ENCODE data around the gene FLAD1. TPM values are rescaled to one million over a fixed set of nuclear protein-coding genes. Genes with fewer than 3 reads are reported as not detected.
A peak's percentile ranks its signal among the peaks of the same experiment; 100 is the strongest.

The FLAD1 gene
- total and polyA plus RNA-seq, 2 experiments from 2014 or later: 74.5 to 75.0 TPM

GRCh38 chr1:154941333-154942013, 41.7 kb upstream of the FLAD1 start:
- H3K9me2 ChIP-seq (ENCODE audit: insufficient read depth): no peaks in the 10 kb centered on the region
- Mint-ChIP-seq H3K27ac (no peak overlapping the region; the same call in 1 of the 2 replicates), H3K4me3 (no peak overlapping the region), H3K9me3 (peaks cover under 1% of the 10 kb centered on the region; the same call in 1 of the 3 replicates), H3K36me3 (ENCODE audit: low read depth) (no peaks in the 10 kb centered on the region; the same call in 1 of the 3 replicates), H3K4me1 (peaks cover 29% of the 10 kb centered on the region), H3K27me3 (ENCODE audit: insufficient read depth, low read depth, poor library complexity) (peaks cover 27% of the 10 kb centered on the region)
- H3K4me3 ChIP-seq: no peak overlapping the region
- H3F3A ChIP-seq (replicated peaks; ENCODE audit: low read depth): peaks cover 10% of the 10 kb centered on the region
- no peaks in the 10 kb centered on the region for H3K79me2 ChIP-seq (replicated peaks; ENCODE audit: insufficient read depth)
- no peak overlapping the region for H2AFZ ChIP-seq
- H3K4me2 ChIP-seq: no peak overlapping the region
- no peaks in the 10 kb centered on the region for H3K27me3 ChIP-seq (ENCODE audit: insufficient read depth)
- H3K4me1 ChIP-seq (ENCODE audit: insufficient read depth): peaks cover 14% of the 10 kb centered on the region
- no peaks in the 10 kb centered on the region for H3K36me3 ChIP-seq (ENCODE audit: insufficient read depth)
- H3K27ac ChIP-seq (ENCODE audit: low read depth): no peak overlapping the region
- peak; percentile 66 for DNase-seq (ENCODE audit: low spot score)
- no peaks in the 10 kb centered on the region for H4K20me1 ChIP-seq (replicated peaks; ENCODE audit: insufficient read depth)
- no peak for ATAC-seq
- TF ChIP-seq ZNF114 (CRISPR knock-in tag; IDR thresholded peaks at IDR 0.05): no peak
- TF ChIP-seq POLR2AphosphoS5 (IDR thresholded peaks at IDR 0.05; ENCODE audit: low read depth): no peak
- no peak for TF ChIP-seq EZH2phosphoT487 (IDR thresholded peaks at IDR 0.05; ENCODE audit: unreplicated experiment)
- TF ChIP-seq ZNF331 (CRISPR knock-in tag; IDR thresholded peaks at IDR 0.05; ENCODE audit: low read depth): no peak
- no peak for TF ChIP-seq EZH2 (IDR thresholded peaks at IDR 0.05; ENCODE audit: low read depth, unreplicated experiment)
- TF ChIP-seq, protein P1, sequence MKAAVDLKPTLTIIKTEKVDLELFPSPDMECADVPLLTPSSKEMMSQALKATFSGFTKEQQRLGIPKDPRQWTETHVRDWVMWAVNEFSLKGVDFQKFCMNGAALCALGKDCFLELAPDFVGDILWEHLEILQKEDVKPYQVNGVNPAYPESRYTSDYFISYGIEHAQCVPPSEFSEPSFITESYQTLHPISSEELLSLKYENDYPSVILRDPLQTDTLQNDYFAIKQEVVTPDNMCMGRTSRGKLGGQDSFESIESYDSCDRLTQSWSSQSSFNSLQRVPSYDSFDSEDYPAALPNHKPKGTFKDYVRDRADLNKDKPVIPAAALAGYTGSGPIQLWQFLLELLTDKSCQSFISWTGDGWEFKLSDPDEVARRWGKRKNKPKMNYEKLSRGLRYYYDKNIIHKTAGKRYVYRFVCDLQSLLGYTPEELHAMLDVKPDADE (IDR thresholded peaks at IDR 0.05): no peak
- no peak for TF ChIP-seq NANOG (IDR thresholded peaks at IDR 0.05; ENCODE audit: borderline replicate concordance)
- no peak for TF ChIP-seq CREB1 (CRISPR knock-in tag; IDR thresholded peaks at IDR 0.05; ENCODE audit: low read depth)

DNA sequence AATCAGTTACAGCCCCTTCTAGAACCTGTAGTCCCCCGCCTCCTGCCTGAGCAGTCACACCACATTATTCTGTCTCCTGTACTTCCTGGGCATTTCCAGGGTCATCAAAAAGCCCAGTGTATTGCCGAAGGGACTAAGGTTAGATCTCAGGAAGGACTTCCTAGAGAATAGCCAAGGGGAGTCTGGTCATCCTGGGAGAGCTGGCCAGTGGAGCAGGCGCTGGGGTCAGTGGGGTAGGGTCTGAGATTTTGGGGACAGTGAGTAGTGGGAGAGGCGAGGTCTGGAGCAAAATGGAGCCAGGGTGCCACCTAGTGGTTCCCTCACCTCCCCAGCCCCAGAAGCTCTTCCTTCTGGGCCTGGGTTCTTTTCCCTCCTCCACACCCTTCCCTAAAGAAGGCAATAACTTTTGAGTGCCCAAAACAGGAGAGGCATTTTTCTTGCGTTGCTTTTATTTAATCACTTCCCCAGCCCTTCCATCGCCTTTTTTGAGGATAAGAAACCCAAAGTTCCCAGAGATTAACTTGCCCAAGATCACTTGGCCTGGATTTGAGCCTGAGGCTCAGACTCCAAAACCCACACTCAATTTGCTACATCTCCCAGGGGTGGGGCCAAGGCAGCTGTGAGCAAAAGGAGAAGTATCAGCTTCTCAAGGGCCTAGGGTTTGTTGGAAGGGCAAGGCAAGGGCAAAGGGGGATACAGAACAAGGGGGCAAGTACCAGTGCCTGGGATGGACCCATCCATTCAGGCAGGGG, 39.3 kb upstream of the FLAD1 start:
- peaks cover 18% of the 10 kb centered on the region for H3K27me3 Mint-ChIP-seq (ENCODE audit: insufficient read depth, low read depth, poor library complexity)
- peaks cover 21% of the 10 kb centered on the region for H3K4me1 Mint-ChIP-seq
- no peaks in the 10 kb centered on the region for H3F3A ChIP-seq (replicated peaks; ENCODE audit: low read depth)
- peaks cover 6% of the 10 kb centered on the region for H3K4me1 ChIP-seq (ENCODE audit: insufficient read depth)
- no peaks in the 10 kb centered on the region; the same call in 1 of the 3 replicates for H3K36me3 Mint-ChIP-seq (ENCODE audit: low read depth)
- no peak overlapping the region; the same call in 1 of the 2 replicates for H3K4me2 ChIP-seq
- peak; percentile 79 for DNase-seq (ENCODE audit: low spot score)
- peak; percentile 86 for ATAC-seq
- TF ChIP-seq EZH2 (IDR thresholded peaks at IDR 0.05; ENCODE audit: low read depth, unreplicated experiment): no peak
- no peak for TF ChIP-seq JUNB (IDR thresholded peaks at IDR 0.05; ENCODE audit: unreplicated experiment)
- TF ChIP-seq, protein P2, sequence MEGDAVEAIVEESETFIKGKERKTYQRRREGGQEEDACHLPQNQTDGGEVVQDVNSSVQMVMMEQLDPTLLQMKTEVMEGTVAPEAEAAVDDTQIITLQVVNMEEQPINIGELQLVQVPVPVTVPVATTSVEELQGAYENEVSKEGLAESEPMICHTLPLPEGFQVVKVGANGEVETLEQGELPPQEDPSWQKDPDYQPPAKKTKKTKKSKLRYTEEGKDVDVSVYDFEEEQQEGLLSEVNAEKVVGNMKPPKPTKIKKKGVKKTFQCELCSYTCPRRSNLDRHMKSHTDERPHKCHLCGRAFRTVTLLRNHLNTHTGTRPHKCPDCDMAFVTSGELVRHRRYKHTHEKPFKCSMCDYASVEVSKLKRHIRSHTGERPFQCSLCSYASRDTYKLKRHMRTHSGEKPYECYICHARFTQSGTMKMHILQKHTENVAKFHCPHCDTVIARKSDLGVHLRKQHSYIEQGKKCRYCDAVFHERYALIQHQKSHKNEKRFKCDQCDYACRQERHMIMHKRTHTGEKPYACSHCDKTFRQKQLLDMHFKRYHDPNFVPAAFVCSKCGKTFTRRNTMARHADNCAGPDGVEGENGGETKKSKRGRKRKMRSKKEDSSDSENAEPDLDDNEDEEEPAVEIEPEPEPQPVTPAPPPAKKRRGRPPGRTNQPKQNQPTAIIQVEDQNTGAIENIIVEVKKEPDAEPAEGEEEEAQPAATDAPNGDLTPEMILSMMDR (conservative IDR thresholded peaks at IDR 0.05; ENCODE audit: low read depth in 2 of 2): peak; percentile 87 to 90
- TF ChIP-seq EZH2phosphoT487 (IDR thresholded peaks at IDR 0.05; ENCODE audit: unreplicated experiment): no peak
- H3K4me3 Mint-ChIP-seq: no peak overlapping the region; the same call in 2 of the 3 replicates
- H3K9me2 ChIP-seq (ENCODE audit: insufficient read depth): no peaks in the 10 kb centered on the region
- H4K20me1 ChIP-seq (replicated peaks; ENCODE audit: insufficient read depth): no peaks in the 10 kb centered on the region
- H3K27me3 ChIP-seq (ENCODE audit: insufficient read depth): no peaks in the 10 kb centered on the region
- no peak overlapping the region for H3K27ac Mint-ChIP-seq
- H3K4me3 ChIP-seq: no peak overlapping the region
- H3K27ac ChIP-seq (ENCODE audit: low read depth): peak overlapping the region; percentile 72; the same call in 1 of the 2 replicates
- no peaks in the 10 kb centered on the region for H3K79me2 ChIP-seq (replicated peaks; ENCODE audit: insufficient read depth)
- no peaks in the 10 kb centered on the region for H3K9me3 Mint-ChIP-seq
- H2AFZ ChIP-seq: no peak overlapping the region
- no peaks in the 10 kb centered on the region for H3K36me3 ChIP-seq (ENCODE audit: insufficient read depth)

All from GM23338 (cell line).